T-cell (primary cell): ENCODE data around the gene HIPK2. TPM values are rescaled to one million over a fixed set of nuclear protein-coding genes. Genes with fewer than 3 reads are reported as not detected.

Source experiments
- ATAC-seq, 4 experiments: fragments of 200-7000 bp in 3 of 4; fragments of 150-1000 bp in 1 of 4; cut with Tn5 transposase; replicated peaks in 1 of 4; 1 replicate in 3 of 4; 2 replicates in 1 of 4; pipeline ENCODE4 v1.10.0; 2021; ENCODE audit warnings: moderate library complexity in 3 of 4, mild to moderate bottlenecking in 2 of 4, moderate number of reproducible peaks in 1 of 4
- CTCF ChIA-PET, 2 donors: fragments of 300-600 bp; sonication (Branson Sonifier 250); formaldehyde crosslinking; loops; one replicate each; lab custom pipeline; 2022; ENCODE audit warnings: antibody characterized with exemption in 2 of 2; lab: Charles Lee
- POLR2A ChIA-PET, 2 donors: fragments of 300-600 bp; sonication (Branson Sonifier 250); formaldehyde crosslinking; loops; one replicate each; lab custom pipeline; 2022; ENCODE audit warnings: antibody characterized with exemption in 2 of 2; lab: Charles Lee
- DNase-seq, 35 experiments: peaks; one replicate each; pipeline versions ENCODE4 v3.0.0 to v3.0.0-alpha.2; 2013 to 2023
- H3K27ac ChIP-seq: one replicate; pipeline ENCODE4 v1.5.1; 2013; ENCODE audit warnings: low read length
- H3K27me3 ChIP-seq, 2 experiments: replicated peaks in 1 of 2; 1 replicate in 1 of 2; 2 replicates in 1 of 2; pipeline versions ENCODE4 v1.6.1 to v1.7.0; 2013; ENCODE audit warnings: low read length in 1 of 2, mixed read lengths in 1 of 2; ENCODE audit not compliant: control insufficient read depth in 2 of 2, insufficient read depth in 2 of 2; ENCODE audit errors: extremely low read depth in 1 of 2
- H3K36me3 ChIP-seq, 2 donors: 1 replicate in 1 of 2; 2 replicates in 1 of 2; pipeline versions ENCODE4 v1.6.1 to v1.7.0; 2013; ENCODE audit warnings: low read length in 1 of 2; ENCODE audit not compliant: control insufficient read depth in 2 of 2, insufficient read depth in 1 of 2; ENCODE audit errors: extremely low read depth in 1 of 2
- H3K4me1 ChIP-seq, 2 experiments: 1 replicate in 1 of 2; 2 replicates in 1 of 2; pipeline versions ENCODE4 v1.6.1 to v1.7.0; 2013; ENCODE audit warnings: low read length in 2 of 2, mixed read lengths in 1 of 2; ENCODE audit not compliant: insufficient read depth in 2 of 2, control insufficient read depth in 1 of 2; ENCODE audit errors: extremely low read depth in 1 of 2
- H3K4me3 ChIP-seq, 2 donors: 1 replicate in 1 of 2; 2 replicates in 1 of 2; pipeline versions ENCODE4 v1.5.1 to v1.7.0; 2013; ENCODE audit warnings: mild to moderate bottlenecking in 2 of 2, low read length in 1 of 2, moderate library complexity in 1 of 2; ENCODE audit not compliant: control insufficient read depth in 1 of 2; ENCODE audit errors: extremely low read depth in 1 of 2
- H3K9me3 ChIP-seq: 2 replicates; pipeline ENCODE4 v1.7.0; 2013
- H3K27ac Mint-ChIP-seq, 2 donors: one replicate each; pipeline ENCODE4 v1.8.0; 2020 to 2021; ENCODE audit warnings: mild to moderate bottlenecking in 2 of 2, mixed read lengths in 2 of 2
- H3K27me3 Mint-ChIP-seq, 2 donors: one replicate each; pipeline ENCODE4 v1.8.0; 2021 to 2022; ENCODE audit warnings: mixed read lengths in 2 of 2
- H3K36me3 Mint-ChIP-seq: one replicate; pipeline ENCODE4 v1.8.0; 2021; ENCODE audit warnings: mixed read lengths
- H3K4me1 Mint-ChIP-seq, 3 donors: one replicate each; pipeline ENCODE4 v1.8.0; 2020 to 2022; ENCODE audit warnings: mixed read lengths in 3 of 3, mild to moderate bottlenecking in 1 of 3
- H3K4me3 Mint-ChIP-seq, 3 donors: one replicate each; pipeline ENCODE4 v1.8.0; 2020 to 2022; ENCODE audit warnings: mild to moderate bottlenecking in 3 of 3, mixed read lengths in 3 of 3, moderate library complexity in 3 of 3
- H3K9me3 Mint-ChIP-seq, 3 donors: one replicate each; pipeline ENCODE4 v1.8.0; 2020 to 2022; ENCODE audit warnings: mixed read lengths in 3 of 3
- WGBS: methylation state at CpG from one replicate; pipeline ENCODE4 v1.1.5; 2013; ENCODE audit warnings: missing lambda C conversion rate; ENCODE audit not compliant: insufficient coverage; 5-methylcytosine and 5-hydroxymethylcytosine counted together
- total RNA-seq, 35 experiments: library from RNA in 6 of 35; stranded (reverse) in 6 of 35; fragments of 120-200 nt in 1 of 35; gene quantifications; one replicate each; pipeline versions ENCODE4 v1.2.1 to v1.2.4 and lab custom pipeline; 2013 to 2026

Gene HIPK2
- total RNA-seq, 5 donors from 2014 or later (not counting 1 experiment from before 2014, with no cell fraction given): 32.7 to 34.5 (median 33.5) TPM

GRCh38 chr7:139600306-139600705 lies 177.5 kb downstream of the HIPK2 start:
- DNase-seq (no peak), ATAC-seq (no peak)
- Histone ChIP-seq H3K27ac (no peak overlapping the region), H3K36me3 (peaks cover 23 to 60% of the 10 kb centered on the region in 2 donors), H3K4me3 (no peak overlapping the region), H3K9me3 (no peaks in the 10 kb centered on the region), H3K4me1 (no peaks in the 10 kb centered on the region), H3K27me3 (no peaks in the 10 kb centered on the region)
- Mint-ChIP-seq H3K27ac (no peak overlapping the region), H3K9me3 (no peaks in the 10 kb centered on the region), H3K27me3 (no peaks in the 10 kb centered on the region), H3K4me1 (no peaks in the 10 kb centered on the region), H3K4me3 (no peak overlapping the region), H3K36me3 (peaks cover 38% of the 10 kb centered on the region)
- 90% methylated on average over 2 of the region's 8 CpGs for WGBS
- CTCF ChIA-PET: interaction anchor here in 1 of 2 donors (0.6 to 2.3 kb wide), 3 partner anchors 8 to 838 kb away, joined by 3 to 11 read pairs (median 7); no protein-coding TSS in a partner anchor
- POLR2A ChIA-PET: interaction anchor here in 1 of 2 donors (0.6 kb wide), 1 partner anchor 20 kb away, joined by 3 read pairs; no protein-coding TSS in a partner anchor

- Histone ChIP-seq H3K27me3 (no peaks in the 10 kb centered on the region), H3K9me3 (no peaks in the 10 kb centered on the region), H3K27ac (no peak overlapping the region), H3K4me1 (no peaks in the 10 kb centered on the region), H3K4me3 (no peak overlapping the region), H3K36me3 (peaks cover 26 to 69% of the 10 kb centered on the region in 2 donors)
- Mint-ChIP-seq H3K9me3 (no peaks in the 10 kb centered on the region), H3K36me3 (peaks cover 49% of the 10 kb centered on the region), H3K4me1 (no peaks in the 10 kb centered on the region), H3K27me3 (no peaks in the 10 kb centered on the region), H3K4me3 (no peak overlapping the region), H3K27ac (no peak overlapping the region)
- no peak for ATAC-seq
- DNase-seq: no peak
- WGBS: no CpG with 5 or more reads among the region's 1 CpG
- ChIA-PET CTCF (no interaction called here), POLR2A (interaction anchor here in 1 of 2 donors (0.5 kb wide), 1 partner anchor 750 kb away, joined by 11 read pairs; no protein-coding TSS in a partner anchor)
These were observed 179.2 kb downstream of the HIPK2 start for GRCh38 chr7:139598642-139599041.

GRCh38 chr7:139597028-139597427 lies 180.8 kb downstream of the HIPK2 start:
- no peak overlapping the region for H3K4me3 Mint-ChIP-seq
- CTCF ChIA-PET: interaction anchor here in 1 of 2 donors (0.6 kb wide), 1 partner anchor 171 kb away, joined by 8 read pairs; no protein-coding TSS in a partner anchor

GRCh38 chr7:139596626-139597025 lies 181.2 kb downstream of the HIPK2 start:
- H3K36me3 ChIP-seq: peaks cover 22 to 78% of the 10 kb centered on the region in 2 donors
- Mint-ChIP-seq H3K9me3 (no peaks in the 10 kb centered on the region), H3K4me1 (no peaks in the 10 kb centered on the region), H3K27ac (no peak overlapping the region), H3K27me3 (no peaks in the 10 kb centered on the region), H3K36me3 (peaks cover 61% of the 10 kb centered on the region), H3K4me3 (no peak overlapping the region)
- no peaks in the 10 kb centered on the region for H3K27me3 ChIP-seq
- DNase-seq (no peak), ATAC-seq (no peak)
- H3K4me1 ChIP-seq: no peaks in the 10 kb centered on the region
- ChIA-PET CTCF (interaction anchor here in 1 of 2 donors (0.6 kb wide), 1 partner anchor 171 kb away, joined by 8 read pairs; no protein-coding TSS in a partner anchor), POLR2A (no interaction called here)
- H3K9me3 ChIP-seq: no peaks in the 10 kb centered on the region
- 100% methylated on average over 6 of the region's 17 CpGs for WGBS
- no peak overlapping the region for H3K27ac ChIP-seq
- no peak overlapping the region for H3K4me3 ChIP-seq

More at GRCh38 chr7:139597028-139597427, 180.8 kb downstream of the HIPK2 start:
- no peak overlapping the region for H3K27ac Mint-ChIP-seq
- no peak overlapping the region for H3K4me3 ChIP-seq
- ATAC-seq (no peak), DNase-seq (no peak)
- H3K27ac ChIP-seq: no peak overlapping the region
- no peaks in the 10 kb centered on the region for H3K27me3 Mint-ChIP-seq
- H3K9me3 ChIP-seq: no peaks in the 10 kb centered on the region
- no peaks in the 10 kb centered on the region for H3K4me1 ChIP-seq
- no peaks in the 10 kb centered on the region for H3K27me3 ChIP-seq
- H3K36me3 Mint-ChIP-seq: peaks cover 61% of the 10 kb centered on the region
- POLR2A ChIA-PET: interaction anchor here in 1 of 2 donors (0.5 kb wide), 1 partner anchor 11 kb away, joined by 5 read pairs; no protein-coding TSS in a partner anchor
- no peaks in the 10 kb centered on the region for H3K4me1 Mint-ChIP-seq
- no peaks in the 10 kb centered on the region for H3K9me3 Mint-ChIP-seq
- peaks cover 22 to 77% of the 10 kb centered on the region in 2 donors for H3K36me3 ChIP-seq
- 94% methylated on average over 4 of the region's 5 CpGs for WGBS

- Histone ChIP-seq H3K9me3 (no peaks in the 10 kb centered on the region), H3K27me3 (no peaks in the 10 kb centered on the region), H3K4me1 (no peaks in the 10 kb centered on the region), H3K27ac (no peak overlapping the region), H3K4me3 (no peak overlapping the region), H3K36me3 (peaks cover 22 to 82% of the 10 kb centered on the region in 2 donors)
- ATAC-seq (no peak), DNase-seq (no peak)
- H3K9me3 Mint-ChIP-seq: no peaks in the 10 kb centered on the region
- peaks cover 67% of the 10 kb centered on the region for H3K36me3 Mint-ChIP-seq
- no peaks in the 10 kb centered on the region for H3K4me1 Mint-ChIP-seq
- H3K27ac Mint-ChIP-seq: no peak overlapping the region
- H3K4me3 Mint-ChIP-seq: no peak overlapping the region
- ChIA-PET CTCF (no interaction called here), POLR2A (no interaction called here)
- no peaks in the 10 kb centered on the region for H3K27me3 Mint-ChIP-seq
- 100% methylated on average over 3 of the region's 5 CpGs for WGBS
These were observed 182.0 kb downstream of the HIPK2 start for GRCh38 chr7:139595806-139596205.

- no peaks in the 10 kb centered on the region for H3K9me3 Mint-ChIP-seq
- Histone ChIP-seq H3K27ac (no peak overlapping the region), H3K4me1 (no peaks in the 10 kb centered on the region), H3K27me3 (no peaks in the 10 kb centered on the region), H3K9me3 (no peaks in the 10 kb centered on the region), H3K36me3 (peaks cover 16 to 73% of the 10 kb centered on the region in 2 donors), H3K4me3 (no peak overlapping the region)
- ChIA-PET POLR2A (no interaction called here), CTCF (interaction anchor here in 1 of 2 donors (0.5 to 0.6 kb wide), 2 partner anchors 709 to 897 kb away, joined by 3 read pairs; no protein-coding TSS in a partner anchor)
- 92% methylated on average over 12 of the region's 13 CpGs for WGBS
- H3K27ac Mint-ChIP-seq: no peak overlapping the region
- H3K27me3 Mint-ChIP-seq: no peaks in the 10 kb centered on the region
- ATAC-seq (no peak), DNase-seq (no peak)
- H3K4me1 Mint-ChIP-seq: no peaks in the 10 kb centered on the region
- no peak overlapping the region for H3K4me3 Mint-ChIP-seq
- peaks cover 64% of the 10 kb centered on the region for H3K36me3 Mint-ChIP-seq
These were observed 182.8 kb downstream of the HIPK2 start for GRCh38 chr7:139594911-139595476.
